ENCODE measurements around the gene TTL. TPM values are rescaled to one million over a fixed set of nuclear protein-coding genes. Genes with fewer than 3 reads are reported as not detected.
"Not testable (repeated sequence)": the region's sequence is repeated elsewhere in the genome, so short reads cannot be mapped to it uniquely, and the experiment has no call there.

The TTL gene
- total and polyA plus RNA-seq, 2 of the 13 experiments (the other 11 are each of a cell fraction or from before 2014, with no cell fraction given), result 19.0 to 59.8 TPM

- POLR2A ChIA-PET, result interaction anchor here (0.6 kb wide), 1 partner anchor 18 kb away, joined by 3 read pairs; no protein-coding TSS in a partner anchor
- FAIRE-seq; H3K4me2 ChIP-seq (ENCODE audit: low read depth, low read length); H3K9me3 ChIP-seq (ENCODE audit: low read length); in situ Hi-C loops (cut with HindIII; ENCODE audit: extremely low pct_ligation_motif_present, low pct_unique_long_range_greater_than_20kb); H3K4me3 ChIP-seq (replicated peaks in 1 of 3; ENCODE audit: insufficient read depth in 1 of 3, low read depth in 2 of 3, low read length in 3 of 3); H3K36me3 ChIP-seq (replicated peaks in 1 of 2; ENCODE audit: control insufficient read depth in 1 of 2, insufficient read depth in 2 of 2, low read length in 2 of 2); H3K4me1 ChIP-seq (ENCODE audit: insufficient read depth, low read length); BruUV-seq (replicated peaks); H3K79me2 ChIP-seq (ENCODE audit: insufficient read depth, low read length); H4K20me1 ChIP-seq (ENCODE audit: insufficient read depth, low read length); H2AFZ ChIP-seq (ENCODE audit: low read length); H3K27ac ChIP-seq (ENCODE audit: extremely low read length, insufficient read depth, low read length); H3K27me3 ChIP-seq (ENCODE audit: control insufficient read depth in 1 of 2, insufficient read depth in 2 of 2, low read length in 2 of 2); intact Hi-C loops (cut with micrococcal nuclease; ENCODE audit: unreplicated experiment); H3K9ac ChIP-seq (ENCODE audit: insufficient read depth, low read depth, low read length): not testable (repeated sequence)
- DNase-seq (ENCODE audit: low spot score) (peak; percentile 60), ATAC-seq (peak; percentile 91)
- WGBS (ENCODE audit: low lambda C conversion rate), result 64% methylated on average over 10 of the region's 10 CpGs
- CTCF ChIA-PET (ENCODE audit: low intra/inter-chr PET ratio, low total read pairs), result interaction anchor here (1.8 kb wide), 1 partner anchor 20 kb away, joined by 5 read pairs; no protein-coding TSS in a partner anchor
- TF ChIP-seq SMC3 (IDR thresholded peaks at IDR 0.05; ENCODE audit: low read length) (peak; percentile 62; the same call in 1 of the 2 replicates), HOMEZ (CRISPR knock-in tag; IDR thresholded peaks at IDR 0.05; ENCODE audit: low read depth) (peak; percentile 61; the same call in 1 of the 2 replicates), BHLHE40 (IDR thresholded peaks at IDR 0.05; ENCODE audit: low read length) (peak; percentile 84), STAG1 (CRISPR knock-in tag; IDR thresholded peaks at IDR 0.05) (peak; percentile 74), ARID5B (CRISPR knock-in tag; IDR thresholded peaks at IDR 0.05) (0 out of 2 replicates have a peak, but pooled peaks have one; percentile 12), TFE3 (CRISPR knock-in tag; IDR thresholded peaks at IDR 0.05) (0 out of 2 replicates have a peak, but pooled peaks have one; percentile 34), SAP130 (CRISPR knock-in tag; IDR thresholded peaks at IDR 0.05; ENCODE audit: low read depth) (0 out of 2 replicates have a peak, but pooled peaks have one; percentile 34), MAX (IDR thresholded peaks at IDR 0.05) (0 out of 2 replicates have a peak, but pooled peaks have one; percentile 17), USF2 (IDR thresholded peaks at IDR 0.05; ENCODE audit: low read depth, low read length) (0 out of 2 replicates have a peak, but pooled peaks have one; percentile 19), USF2 (CRISPR knock-in tag; IDR thresholded peaks at IDR 0.05; ENCODE audit: borderline replicate concordance) (peak; percentile 29; the same call in 1 of the 2 replicates), CTCF (CRISPR knock-in tag; IDR thresholded peaks at IDR 0.05) (peak; percentile 68), HNRNPK (IDR thresholded peaks at IDR 0.05; ENCODE audit: low read depth, low read length, poor library complexity, severe bottlenecking) (peak; percentile 14)
Observed at GRCh38 chr2:112500850-112501484, 19.0 kb downstream of the TTL start.
